Measurements from ENCODE around the gene RPTOR. TPM values are rescaled to one million over a fixed set of nuclear protein-coding genes. Genes with fewer than 3 reads are reported as not detected.

Gene RPTOR
- total RNA-seq, 1 experiment from 2014 or later = 25.1 TPM

GRCh38 chr17:80498920-80499410 lies 45.7 kb upstream of the RPTOR start:
- Histone ChIP-seq H3K23ac (ENCODE audit: insufficient read length, low read depth, low read length) (no peak overlapping the region), H3K4me1 (ENCODE audit: insufficient read depth, low read length) (no peaks in the 10 kb centered on the region), H3K79me1 (ENCODE audit: insufficient read depth, low read depth, low read length, poor library complexity, severe bottlenecking) (no peaks in the 10 kb centered on the region), H2BK5ac (ENCODE audit: insufficient read length, low read length) (no peak overlapping the region), H4K20me1 (ENCODE audit: control insufficient read depth, insufficient read depth, insufficient read length) (no peaks in the 10 kb centered on the region), H2BK20ac (ENCODE audit: low read depth, low read length, poor library complexity, severe bottlenecking) (no peak overlapping the region), H3K4me2 (ENCODE audit: insufficient read depth, insufficient read length, low read length) (no peak overlapping the region), H3K56ac (ENCODE audit: insufficient read length, low read depth, low read length) (no peak overlapping the region), H2BK120ac (ENCODE audit: low read depth, low read length, poor library complexity, severe bottlenecking) (no peak overlapping the region), H3T11ph (ENCODE audit: low read length) (no peak overlapping the region), H2AK5ac (ENCODE audit: insufficient read length, low read length) (no peak overlapping the region), H3K27ac (ENCODE audit: insufficient read length, low read depth, low read length) (no peak overlapping the region), H2BK15ac (ENCODE audit: low read depth, low read length) (no peak overlapping the region), H4K5ac (ENCODE audit: insufficient read length, low read depth, low read length) (no peak overlapping the region), H2BK12ac (ENCODE audit: insufficient read length, low read depth, low read length) (no peak overlapping the region), H2AFZ (ENCODE audit: low read length) (no peak overlapping the region), H3K9ac (ENCODE audit: extremely low read depth, insufficient read length, low read length) (no peak overlapping the region), H3K23me2 (ENCODE audit: insufficient read length, low read depth, low read length, poor library complexity, severe bottlenecking) (no peaks in the 10 kb centered on the region), H3K14ac (ENCODE audit: insufficient read depth, low read length) (no peak overlapping the region), H3K27me3 (ENCODE audit: insufficient read depth, low read length) (no peaks in the 10 kb centered on the region), H4K91ac (ENCODE audit: insufficient read length, low read depth, low read length) (no peak overlapping the region), H3K9me3 (ENCODE audit: control insufficient read depth, low read depth, low read length) (no peaks in the 10 kb centered on the region), H3K18ac (ENCODE audit: insufficient read length, low read depth, low read length) (no peak overlapping the region), H3K4ac (ENCODE audit: low read depth, low read length) (no peak overlapping the region), H3K79me2 (ENCODE audit: insufficient read depth, low read length) (no peaks in the 10 kb centered on the region), H4K8ac (replicated peaks; ENCODE audit: insufficient read length, low read depth, low read length) (no peak overlapping the region)
- no peak for TF ChIP-seq CTCF (conservative IDR thresholded peaks at IDR 0.05)
- WGBS (ENCODE audit: extremely low coverage, insufficient read length, low lambda C conversion rate) = no CpG with 5 or more reads among the region's 11 CpGs
- Mint-ChIP-seq H3K4me1 (peaks cover 4 to 20% of the 10 kb centered on the region in 2 experiments), H3K27ac (no peak overlapping the region), H3K9me3 (peaks cover 3% of the 10 kb centered on the region in 2 experiments; a peak in 2 of 5 replicates), H3K4me3 (no peak overlapping the region), H3K36me3 (ENCODE audit: insufficient read depth in 1 of 3, low read depth in 3 of 3) (no peaks in the 10 kb centered on the region), H3K27me3 (ENCODE audit: low read depth) (peaks cover 56% of the 10 kb centered on the region)
- no peak for DNase-seq

Measured in H9 (cell line).